Parathyroid adenoma (tissue), 2 donors: Measurements from ENCODE around the gene FAM168A.

Experiments
- H2AFZ ChIP-seq: fragments of 300-600 bp; sonication (generic); one replicate; pipeline ENCODE4 v1.7.0; 2017; ENCODE audit warnings: antibody characterized with exemption, mild to moderate bottlenecking
- H3K27ac ChIP-seq: fragments of 300-600 bp; sonication (generic); one replicate; pipeline ENCODE4 v1.7.0; 2017
- H3K27me3 ChIP-seq: fragments of 300-600 bp; sonication (generic); one replicate; pipeline ENCODE4 v1.7.0; 2017; ENCODE audit warnings: low read length; ENCODE audit not compliant: control insufficient read depth, insufficient read depth
- H3K36me3 ChIP-seq: fragments of 300-600 bp; sonication (generic); one replicate; pipeline ENCODE4 v1.7.0; 2017; ENCODE audit warnings: low read length; ENCODE audit not compliant: control insufficient read depth, insufficient read depth
- H3K4me1 ChIP-seq: fragments of 300-600 bp; sonication (generic); one replicate; pipeline ENCODE4 v1.7.0; 2017; ENCODE audit warnings: control low read depth
- H3K4me2 ChIP-seq: fragments of 300-600 bp; sonication (generic); one replicate; pipeline ENCODE4 v1.7.0; 2017; ENCODE audit warnings: low read length
- H3K4me3 ChIP-seq: fragments of 300-600 bp; sonication (generic); one replicate; pipeline ENCODE4 v1.7.0; 2017; ENCODE audit warnings: low read depth, low read length
- H3K79me2 ChIP-seq: fragments of 300-600 bp; sonication (generic); one replicate; pipeline ENCODE4 v1.7.0; 2017; ENCODE audit warnings: control low read depth
- H3K9ac ChIP-seq: fragments of 300-600 bp; sonication (generic); one replicate; pipeline ENCODE4 v1.7.0; 2017; ENCODE audit warnings: mild to moderate bottlenecking
- H3K9me3 ChIP-seq: fragments of 300-600 bp; sonication (generic); one replicate; pipeline ENCODE4 v1.7.0; 2017; ENCODE audit warnings: low read length; ENCODE audit not compliant: control insufficient read depth
- TF ChIP-seq, protein P1 (sequence below): fragments of 300-600 bp; sonication (generic); IDR thresholded peaks from one replicate; pipeline ENCODE4 v1.7.0; 2017; ENCODE audit warnings: antibody characterized with exemption, mild to moderate bottlenecking
- donor health status: primary hyperparathyroidism.

FAM168A gene

DNA sequence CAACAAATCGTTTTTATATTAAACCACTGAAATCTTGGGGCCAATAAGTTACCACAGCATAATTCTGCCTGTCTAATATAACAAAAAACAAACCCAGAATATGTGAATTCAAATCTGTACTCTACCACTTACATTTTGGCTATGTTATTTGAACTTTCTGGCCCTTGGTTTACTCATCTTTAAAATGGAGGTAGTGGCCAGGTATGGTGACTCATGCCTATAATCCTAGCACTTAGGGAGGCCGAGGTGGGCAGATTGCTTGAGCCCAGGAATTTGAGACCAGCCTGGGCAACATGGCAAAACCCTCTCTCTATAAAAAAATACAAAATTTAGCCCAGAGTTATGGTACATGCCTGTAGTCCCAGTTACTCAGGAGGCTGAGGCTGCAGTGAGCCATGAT is 84.2 kb downstream of the FAM168A start:
- no peak overlapping the region for H3K9ac ChIP-seq
- H3K4me3 ChIP-seq = no peak overlapping the region
- no peaks in the 10 kb centered on the region for H3K27me3 ChIP-seq
- H3K9me3 ChIP-seq = no peaks in the 10 kb centered on the region
- TF ChIP-seq, protein P1, sequence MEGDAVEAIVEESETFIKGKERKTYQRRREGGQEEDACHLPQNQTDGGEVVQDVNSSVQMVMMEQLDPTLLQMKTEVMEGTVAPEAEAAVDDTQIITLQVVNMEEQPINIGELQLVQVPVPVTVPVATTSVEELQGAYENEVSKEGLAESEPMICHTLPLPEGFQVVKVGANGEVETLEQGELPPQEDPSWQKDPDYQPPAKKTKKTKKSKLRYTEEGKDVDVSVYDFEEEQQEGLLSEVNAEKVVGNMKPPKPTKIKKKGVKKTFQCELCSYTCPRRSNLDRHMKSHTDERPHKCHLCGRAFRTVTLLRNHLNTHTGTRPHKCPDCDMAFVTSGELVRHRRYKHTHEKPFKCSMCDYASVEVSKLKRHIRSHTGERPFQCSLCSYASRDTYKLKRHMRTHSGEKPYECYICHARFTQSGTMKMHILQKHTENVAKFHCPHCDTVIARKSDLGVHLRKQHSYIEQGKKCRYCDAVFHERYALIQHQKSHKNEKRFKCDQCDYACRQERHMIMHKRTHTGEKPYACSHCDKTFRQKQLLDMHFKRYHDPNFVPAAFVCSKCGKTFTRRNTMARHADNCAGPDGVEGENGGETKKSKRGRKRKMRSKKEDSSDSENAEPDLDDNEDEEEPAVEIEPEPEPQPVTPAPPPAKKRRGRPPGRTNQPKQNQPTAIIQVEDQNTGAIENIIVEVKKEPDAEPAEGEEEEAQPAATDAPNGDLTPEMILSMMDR = no peak
- H2AFZ ChIP-seq = no peak overlapping the region
- H3K36me3 ChIP-seq = no peaks in the 10 kb centered on the region
- H3K4me2 ChIP-seq = no peak overlapping the region
- H3K4me1 ChIP-seq = no peaks in the 10 kb centered on the region
- H3K27ac ChIP-seq = no peak overlapping the region
- H3K79me2 ChIP-seq = peaks cover 2% of the 10 kb centered on the region

DNA sequence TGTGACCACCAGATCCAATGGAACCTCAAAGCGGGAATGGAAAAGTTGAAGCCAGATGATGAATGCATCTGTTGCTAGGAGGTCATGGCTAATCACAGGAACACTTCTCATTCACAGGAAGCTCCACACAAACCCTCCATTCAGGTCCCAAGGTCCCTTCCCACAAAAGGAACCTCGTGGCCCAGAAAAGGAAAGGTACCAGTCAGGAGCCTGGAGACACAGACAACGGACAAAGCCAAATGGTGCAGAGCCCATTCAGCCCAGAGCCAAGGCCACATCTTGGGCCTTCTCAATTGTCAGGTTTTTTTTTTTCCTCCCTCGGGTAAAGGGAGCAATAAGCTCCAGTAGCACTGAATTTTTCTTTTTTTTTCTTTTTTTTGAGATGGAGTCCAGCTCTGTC is 87.0 kb downstream of the FAM168A start:
- Histone ChIP-seq H3K27me3 (no peaks in the 10 kb centered on the region), H3K36me3 (no peaks in the 10 kb centered on the region), H3K9me3 (no peaks in the 10 kb centered on the region), H2AFZ (no peak overlapping the region), H3K4me1 (no peaks in the 10 kb centered on the region), H3K4me3 (no peak overlapping the region), H3K27ac (no peak overlapping the region), H3K9ac (no peak overlapping the region), H3K79me2 (peaks cover 2% of the 10 kb centered on the region), H3K4me2 (no peak overlapping the region)
- TF ChIP-seq, protein P1 = no peak

DNA sequence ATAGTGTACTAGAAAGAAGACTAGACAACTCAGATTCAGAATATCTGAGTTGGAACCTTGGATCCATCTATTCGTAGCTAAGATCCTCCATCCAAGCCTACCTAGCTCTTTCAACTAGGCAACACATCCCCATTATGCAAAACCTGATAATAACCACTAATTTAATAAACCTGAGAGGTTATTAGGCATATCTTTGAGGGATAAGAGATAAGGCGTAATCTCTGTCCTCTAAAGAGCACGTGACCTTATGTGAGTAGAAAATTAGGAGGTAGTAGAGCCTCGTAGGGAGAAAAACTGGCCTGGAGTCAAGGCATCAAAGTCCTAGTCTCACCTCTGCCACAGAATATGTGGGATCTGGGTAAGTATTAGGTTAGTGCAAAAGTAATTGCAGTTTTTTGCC is 87.8 kb downstream of the FAM168A start:
- Histone ChIP-seq H3K4me2 (no peak overlapping the region), H3K9ac (no peak overlapping the region), H3K27me3 (no peaks in the 10 kb centered on the region), H3K9me3 (no peaks in the 10 kb centered on the region), H3K4me3 (no peak overlapping the region), H2AFZ (no peak overlapping the region), H3K36me3 (no peaks in the 10 kb centered on the region), H3K4me1 (no peaks in the 10 kb centered on the region), H3K27ac (no peak overlapping the region), H3K79me2 (peaks cover 2% of the 10 kb centered on the region)
- TF ChIP-seq, protein P1 = no peak

DNA sequence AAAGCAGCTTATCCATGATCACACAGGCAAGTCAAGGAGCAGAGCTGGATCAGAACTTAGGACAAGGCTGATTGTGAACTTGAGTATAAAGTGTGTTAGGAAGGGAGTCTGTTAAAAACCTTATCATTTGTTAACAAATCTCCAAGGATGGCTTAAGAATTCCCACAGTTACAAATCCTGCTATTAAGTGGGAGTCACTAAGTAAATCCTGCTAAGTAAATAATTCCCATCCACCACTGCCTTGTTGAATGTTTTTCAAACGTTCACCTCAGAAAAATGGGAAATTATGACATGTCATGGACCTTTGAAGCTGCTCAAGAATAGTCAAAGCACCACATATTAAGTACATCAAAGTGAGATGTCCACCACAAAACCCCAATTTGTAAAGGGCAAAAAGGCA is 88.7 kb downstream of the FAM168A start:
- H3K27me3 ChIP-seq = no peaks in the 10 kb centered on the region
- H3K4me1 ChIP-seq = no peaks in the 10 kb centered on the region
- H3K9me3 ChIP-seq = no peaks in the 10 kb centered on the region
- no peak overlapping the region for H3K4me2 ChIP-seq
- no peak overlapping the region for H2AFZ ChIP-seq
- no peak overlapping the region for H3K27ac ChIP-seq
- H3K9ac ChIP-seq = no peak overlapping the region
- no peaks in the 10 kb centered on the region for H3K79me2 ChIP-seq
- H3K36me3 ChIP-seq = no peaks in the 10 kb centered on the region
- H3K4me3 ChIP-seq = no peak overlapping the region
- TF ChIP-seq, protein P1 = no peak

DNA sequence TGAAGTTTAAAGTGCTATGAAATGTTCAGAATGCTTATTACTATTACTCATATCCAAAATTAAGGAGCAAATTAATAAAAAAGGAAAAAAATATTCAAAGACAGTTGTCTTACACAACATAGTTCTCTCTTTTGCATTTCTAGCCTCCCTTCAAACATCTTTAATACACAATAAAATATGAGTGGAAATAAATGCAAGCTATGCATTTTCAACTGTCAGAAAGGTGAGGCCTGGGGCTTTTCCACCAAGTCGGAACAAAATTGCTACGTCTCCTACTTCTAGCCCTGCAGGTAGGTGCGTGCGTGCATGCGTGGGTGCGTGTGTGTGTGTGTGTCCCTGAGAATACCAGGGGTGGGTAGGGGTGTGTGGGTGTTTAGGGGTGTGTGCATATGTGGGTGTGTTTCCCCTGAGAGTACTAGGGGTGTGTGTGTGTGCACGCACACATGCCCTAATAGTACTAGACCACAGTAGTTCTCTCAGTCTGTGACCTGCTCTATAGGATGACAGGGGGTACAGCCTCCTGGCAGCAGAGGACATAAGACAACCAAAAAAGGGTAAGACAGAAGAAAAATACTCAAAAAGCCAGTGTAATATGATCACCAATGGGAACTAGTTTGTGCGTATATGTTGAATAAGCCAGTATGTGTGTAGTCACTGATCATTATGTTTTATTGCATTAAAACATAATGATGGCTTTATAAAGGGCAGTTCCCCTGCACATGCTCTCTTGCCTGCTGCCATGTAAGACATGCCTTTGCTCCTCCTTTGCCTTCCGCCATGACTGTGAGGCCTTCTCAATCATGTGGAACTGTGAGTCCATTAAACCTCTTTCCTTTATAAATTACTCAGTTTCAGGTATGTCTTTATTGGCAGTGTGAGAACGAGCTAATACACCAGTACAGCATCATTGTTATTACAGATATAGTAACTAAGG is 89.4 kb downstream of the FAM168A start:
- no peaks in the 10 kb centered on the region for H3K36me3 ChIP-seq
- H3K9me3 ChIP-seq = no peaks in the 10 kb centered on the region
- no peak overlapping the region for H3K27ac ChIP-seq
- H3K4me3 ChIP-seq = no peak overlapping the region
- H3K9ac ChIP-seq = no peak overlapping the region
- H3K4me1 ChIP-seq = no peaks in the 10 kb centered on the region
- no peak overlapping the region for H2AFZ ChIP-seq
- no peaks in the 10 kb centered on the region for H3K79me2 ChIP-seq
- no peaks in the 10 kb centered on the region for H3K27me3 ChIP-seq
- H3K4me2 ChIP-seq = no peak overlapping the region
- TF ChIP-seq, protein P1 = no peak
